Kidney (tissue), 14 donors: Measurements from ENCODE around the gene HOXB8. TPM values are rescaled to one million over a fixed set of nuclear protein-coding genes. Genes with fewer than 3 reads are reported as not detected.

ENCODE experiments used
- DNase-seq, 5 donors: peaks; one replicate each; pipeline ENCODE4 v3.0.0-alpha.2; 2013 to 2020
- FAIRE-seq: peaks from 2 replicates; lab custom pipeline; 2012; peaks lifted over from hg19 to GRCh38; lab: Jason Lieb, UNC
- H3K27ac ChIP-seq, 2 donors: one replicate each; pipeline ENCODE4 v1.7.0; 2013; ENCODE audit warnings: low read depth in 2 of 2, low read length in 2 of 2, inconsistent platforms in 1 of 2
- H3K27me3 ChIP-seq: one replicate; pipeline ENCODE4 v1.7.1; 2013; ENCODE audit warnings: low read length, inconsistent platforms; ENCODE audit not compliant: control insufficient read depth, insufficient read depth
- H3K36me3 ChIP-seq, 3 donors: one replicate each; pipeline versions ENCODE4 v1.7.0 to v1.7.1; 2013; ENCODE audit warnings: low read length in 3 of 3, control low read depth in 1 of 3, inconsistent platforms in 1 of 3; ENCODE audit not compliant: insufficient read depth in 3 of 3, control insufficient read depth in 2 of 3
- H3K4me1 ChIP-seq, 3 donors: one replicate each; pipeline versions ENCODE4 v1.7.0 to v1.7.1; 2013; ENCODE audit warnings: low read length in 3 of 3, inconsistent platforms in 1 of 3, low read depth in 1 of 3; ENCODE audit not compliant: control insufficient read depth in 2 of 3, insufficient read depth in 2 of 3
- H3K4me3 ChIP-seq, 3 donors: one replicate each; pipeline versions ENCODE4 v1.7.0 to v1.8.1; 2013; ENCODE audit warnings: low read length in 3 of 3, control low read depth in 1 of 3, inconsistent platforms in 1 of 3
- H3K9ac ChIP-seq, 3 donors: one replicate each; pipeline versions ENCODE4 v1.7.0 to v1.7.1; 2013; ENCODE audit warnings: low read length in 3 of 3, control low read depth in 1 of 3, inconsistent platforms in 1 of 3
- H3K9me3 ChIP-seq, 3 donors: one replicate each; pipeline versions ENCODE4 v1.7.0 to v1.7.1; 2013; ENCODE audit warnings: low read length in 3 of 3, control low read depth in 1 of 3, inconsistent platforms in 1 of 3; ENCODE audit not compliant: control insufficient read depth in 2 of 3, insufficient read depth in 1 of 3
- intact Hi-C: fragments of 100-400 bp; cut with DNase I; formaldehyde crosslinking; loops from one replicate; pipeline ENCODE4 v1.11.1; 2022
- polyA plus RNA-seq: library from polyadenylated mRNA; stranded (reverse); fragments of 350-450 nt; fragmentation: Illumina TruSeq; extraction: RNeasy Lipid Tissue Mini Kit (QIAGEN cat#74804); gene quantifications from one replicate; pipeline ENCODE4 v1.2.3, GENCODE V29; 2014; ENCODE audit warnings: low read depth, low replicate concordance; ENCODE audit not compliant: insufficient read depth
- total RNA-seq: library from RNA; stranded (reverse); fragmentation: NEBNext Ultra II Directional; extraction: Animal tissue kit (Norgen Biotek cat#: 25700); gene quantifications from one replicate; pipeline ENCODE4 v1.2.1, GENCODE V29; 2021
- TF ChIP-seq, protein P1 (sequence below): IDR thresholded peaks from 3 replicates; pipeline ENCODE4 v1.5.1; 2012; ENCODE audit warnings: mild to moderate bottlenecking, moderate library complexity, borderline replicate concordance; ENCODE audit not compliant: insufficient read depth; ENCODE audit errors: extremely low read depth
- donor health status: control.
- donor health status: control.
- donor health status: control.
- donor health status: control.
- donor health status: control.
- donor health status: DM: yes; HTN: yes; CAD: no.
- donor health status: Normal renal cell carcinoma (clear cell type).

Gene HOXB8
- total and polyA plus RNA-seq, 2 donors from 2014 or later = 19.3 to 48.7 TPM

DNA sequence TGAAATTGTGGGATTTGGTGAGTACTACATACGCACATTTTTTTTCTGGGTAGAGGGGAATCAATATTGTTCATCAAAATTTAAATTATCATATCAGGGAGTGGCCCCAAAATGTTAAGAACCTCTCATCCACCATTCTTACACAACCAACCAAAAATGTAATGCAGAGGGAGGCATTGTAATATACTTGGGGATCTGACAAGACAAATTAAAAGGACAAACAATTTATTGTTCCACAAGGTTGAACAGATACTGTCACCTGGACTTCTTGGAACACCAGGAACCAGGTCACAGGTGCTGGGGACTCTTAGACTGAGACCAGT, 25.7 kb upstream of the HOXB8 start:
- no peak overlapping the region for H3K9ac ChIP-seq
- no peak overlapping the region for H3K27ac ChIP-seq
- DNase-seq (no peak), FAIRE-seq (no peak)
- no peaks in the 10 kb centered on the region for H3K36me3 ChIP-seq
- TF ChIP-seq, protein P1, sequence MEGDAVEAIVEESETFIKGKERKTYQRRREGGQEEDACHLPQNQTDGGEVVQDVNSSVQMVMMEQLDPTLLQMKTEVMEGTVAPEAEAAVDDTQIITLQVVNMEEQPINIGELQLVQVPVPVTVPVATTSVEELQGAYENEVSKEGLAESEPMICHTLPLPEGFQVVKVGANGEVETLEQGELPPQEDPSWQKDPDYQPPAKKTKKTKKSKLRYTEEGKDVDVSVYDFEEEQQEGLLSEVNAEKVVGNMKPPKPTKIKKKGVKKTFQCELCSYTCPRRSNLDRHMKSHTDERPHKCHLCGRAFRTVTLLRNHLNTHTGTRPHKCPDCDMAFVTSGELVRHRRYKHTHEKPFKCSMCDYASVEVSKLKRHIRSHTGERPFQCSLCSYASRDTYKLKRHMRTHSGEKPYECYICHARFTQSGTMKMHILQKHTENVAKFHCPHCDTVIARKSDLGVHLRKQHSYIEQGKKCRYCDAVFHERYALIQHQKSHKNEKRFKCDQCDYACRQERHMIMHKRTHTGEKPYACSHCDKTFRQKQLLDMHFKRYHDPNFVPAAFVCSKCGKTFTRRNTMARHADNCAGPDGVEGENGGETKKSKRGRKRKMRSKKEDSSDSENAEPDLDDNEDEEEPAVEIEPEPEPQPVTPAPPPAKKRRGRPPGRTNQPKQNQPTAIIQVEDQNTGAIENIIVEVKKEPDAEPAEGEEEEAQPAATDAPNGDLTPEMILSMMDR = no peak
- H3K27me3 ChIP-seq = peaks cover 49% of the 10 kb centered on the region
- H3K9me3 ChIP-seq = no peaks in the 10 kb centered on the region
- intact Hi-C loops = no loop called here
- no peak overlapping the region for H3K4me3 ChIP-seq
- H3K4me1 ChIP-seq = no peaks in the 10 kb centered on the region

DNA sequence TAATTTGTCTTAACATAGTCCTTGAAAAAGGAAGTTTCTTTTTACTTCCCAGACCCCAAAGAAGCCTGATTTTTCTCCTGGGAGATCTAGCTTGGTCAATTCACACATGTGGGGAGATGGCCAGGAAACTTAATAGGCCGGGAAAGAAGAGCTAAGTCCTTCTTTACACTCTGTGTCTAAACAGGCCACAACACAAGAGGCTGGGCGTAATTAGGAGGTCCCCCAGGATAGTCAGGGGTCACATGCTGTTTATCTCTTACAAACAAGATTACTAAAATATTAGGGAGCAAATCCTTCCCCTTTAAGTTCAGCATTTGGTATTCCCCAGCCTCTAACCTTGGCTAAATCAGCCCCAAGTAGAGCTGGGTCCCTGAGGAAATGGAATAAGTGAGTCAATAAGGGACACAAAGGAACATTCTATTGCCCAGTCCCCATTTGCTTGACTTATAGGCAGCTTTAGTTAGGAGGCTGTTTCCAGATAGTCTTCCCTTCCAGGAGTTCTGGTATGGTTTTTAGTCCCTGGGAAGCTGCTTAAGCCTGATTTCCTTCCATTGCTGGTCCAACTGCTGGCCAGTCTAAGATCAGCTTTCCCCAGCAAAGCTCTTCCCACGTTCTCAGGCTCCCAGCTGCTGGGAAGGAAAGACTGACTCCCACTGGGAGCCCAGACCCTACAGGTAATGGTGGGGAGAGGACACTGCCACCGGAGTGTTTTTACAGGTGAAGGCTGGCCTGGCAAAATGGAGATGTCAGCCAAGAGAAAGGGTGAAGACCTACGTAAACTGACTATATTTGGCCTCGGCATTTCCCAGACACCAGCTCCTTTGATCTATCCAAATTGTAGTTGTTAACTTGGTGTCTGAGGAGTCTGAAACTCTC, 25.1 kb upstream of the HOXB8 start:
- no peaks in the 10 kb centered on the region for H3K9me3 ChIP-seq
- TF ChIP-seq, protein P1 = no peak
- H3K27me3 ChIP-seq = peaks cover 48% of the 10 kb centered on the region
- intact Hi-C loops = no loop called here
- H3K27ac ChIP-seq = no peak overlapping the region
- H3K4me1 ChIP-seq = no peaks in the 10 kb centered on the region
- no peak overlapping the region for H3K4me3 ChIP-seq
- FAIRE-seq (no peak), DNase-seq (peak in 1 of 5 donors; percentile 29)
- no peak overlapping the region for H3K9ac ChIP-seq
- no peaks in the 10 kb centered on the region for H3K36me3 ChIP-seq

DNA sequence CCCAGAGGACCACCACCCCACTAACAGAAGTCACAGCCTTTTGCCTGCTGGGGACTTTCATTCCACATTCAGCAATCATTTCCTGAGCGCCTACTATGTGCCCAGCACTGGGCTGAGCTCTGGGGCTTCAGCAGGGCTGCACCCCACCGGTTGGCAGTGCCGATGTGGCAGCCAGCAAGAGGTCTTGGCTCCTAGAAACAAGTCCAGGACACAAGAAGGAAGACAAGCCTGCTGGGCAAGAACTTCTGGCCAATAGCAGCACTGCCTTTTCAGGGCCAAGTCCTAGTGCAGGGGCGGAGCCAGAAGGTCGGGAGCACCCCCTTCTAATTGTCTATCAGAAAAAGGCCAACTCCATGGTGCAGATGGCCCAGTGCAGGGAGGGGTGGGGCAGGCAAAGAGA, 24.0 kb upstream of the HOXB8 start:
- no peaks in the 10 kb centered on the region for H3K36me3 ChIP-seq
- DNase-seq (peak in 1 of 5 donors; percentile 38), FAIRE-seq (no peak)
- H3K4me1 ChIP-seq = no peaks in the 10 kb centered on the region
- H3K27ac ChIP-seq = no peak overlapping the region
- no peaks in the 10 kb centered on the region for H3K9me3 ChIP-seq
- intact Hi-C loops = no loop called here
- no peak overlapping the region for H3K4me3 ChIP-seq
- TF ChIP-seq, protein P1 = no peak
- H3K27me3 ChIP-seq = peaks cover 51% of the 10 kb centered on the region
- no peak overlapping the region for H3K9ac ChIP-seq
